HUES48 (cell line): ENCODE results near the gene ARRDC5.

Source experiments
- H3K27ac ChIP-seq: one replicate; pipeline ENCODE4 v1.7.0; 2013; ENCODE audit warnings: low read depth, low read length, inconsistent platforms
- H3K27me3 ChIP-seq: 2 replicates; pipeline ENCODE4 v1.6.1; 2013; ENCODE audit warnings: mild to moderate bottlenecking, low read length; ENCODE audit not compliant: control insufficient read depth, insufficient read depth
- H3K36me3 ChIP-seq: 2 replicates; pipeline ENCODE4 v1.6.1; 2013; ENCODE audit warnings: low read length; ENCODE audit not compliant: control insufficient read depth, insufficient read depth
- H3K4me1 ChIP-seq: 2 replicates; pipeline ENCODE4 v1.6.1; 2013; ENCODE audit warnings: mild to moderate bottlenecking, low read length; ENCODE audit not compliant: control insufficient read depth, insufficient read depth
- H3K4me3 ChIP-seq: 2 replicates; pipeline ENCODE4 v1.5.1; 2013; ENCODE audit warnings: mild to moderate bottlenecking, low read depth, low read length
- H3K9ac ChIP-seq: 2 replicates; pipeline ENCODE4 v1.6.1; 2013; ENCODE audit warnings: mild to moderate bottlenecking, low read depth, low read length, moderate library complexity
- H3K9me3 ChIP-seq: 2 replicates; pipeline ENCODE4 v1.6.1; 2013; ENCODE audit warnings: low read length; ENCODE audit not compliant: control insufficient read depth, insufficient read depth

ARRDC5 gene

GRCh38 chr19:4923276-4923747, 20.6 kb upstream of the ARRDC5 start:
- H3K9me3 ChIP-seq: no peaks in the 10 kb centered on the region
- H3K9ac ChIP-seq: no peak overlapping the region
- H3K27me3 ChIP-seq: no peaks in the 10 kb centered on the region
- H3K27ac ChIP-seq: no peak overlapping the region
- H3K4me3 ChIP-seq: no peak overlapping the region
- H3K4me1 ChIP-seq: peaks cover 9% of the 10 kb centered on the region; the same call in 1 of the 2 replicates
- peaks cover 29% of the 10 kb centered on the region for H3K36me3 ChIP-seq

DNA sequence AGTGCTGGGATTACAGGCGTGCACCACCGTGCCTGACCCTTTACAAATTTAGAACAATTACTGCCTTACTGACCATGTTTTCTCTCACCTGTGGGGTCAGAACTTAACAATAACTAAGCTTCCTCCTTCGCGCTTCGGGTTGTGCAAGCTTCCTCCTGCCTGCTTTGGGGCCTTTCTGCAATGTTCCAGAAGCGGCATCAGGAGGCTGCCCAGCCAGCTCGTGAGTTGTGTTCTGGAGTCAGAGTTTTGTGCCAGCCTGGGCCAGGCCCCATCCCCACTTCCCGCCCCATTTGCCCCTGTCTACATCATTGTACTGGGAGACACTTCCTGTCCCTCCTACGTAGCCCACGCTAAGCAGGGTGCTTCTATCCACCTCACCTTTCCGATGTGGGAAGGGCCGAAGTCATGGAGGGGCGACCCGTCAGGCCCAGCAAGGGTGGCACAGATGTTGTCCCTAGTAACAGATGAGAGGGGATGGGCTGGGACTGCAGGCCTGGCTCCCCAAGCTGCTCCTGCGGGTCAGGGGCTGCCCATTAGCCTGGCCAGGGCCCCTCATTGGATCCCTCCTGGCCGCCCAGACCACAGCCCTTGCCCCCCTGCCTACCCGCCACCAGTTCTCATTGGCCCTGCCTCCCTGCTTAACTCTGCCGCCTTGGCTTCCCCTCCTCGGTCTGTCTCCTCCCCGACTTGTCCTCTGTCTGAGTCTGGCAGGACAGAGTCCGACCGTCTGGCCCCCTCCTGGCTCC, 20.0 kb upstream of the ARRDC5 start:
- no peak overlapping the region for H3K27ac ChIP-seq

DNA sequence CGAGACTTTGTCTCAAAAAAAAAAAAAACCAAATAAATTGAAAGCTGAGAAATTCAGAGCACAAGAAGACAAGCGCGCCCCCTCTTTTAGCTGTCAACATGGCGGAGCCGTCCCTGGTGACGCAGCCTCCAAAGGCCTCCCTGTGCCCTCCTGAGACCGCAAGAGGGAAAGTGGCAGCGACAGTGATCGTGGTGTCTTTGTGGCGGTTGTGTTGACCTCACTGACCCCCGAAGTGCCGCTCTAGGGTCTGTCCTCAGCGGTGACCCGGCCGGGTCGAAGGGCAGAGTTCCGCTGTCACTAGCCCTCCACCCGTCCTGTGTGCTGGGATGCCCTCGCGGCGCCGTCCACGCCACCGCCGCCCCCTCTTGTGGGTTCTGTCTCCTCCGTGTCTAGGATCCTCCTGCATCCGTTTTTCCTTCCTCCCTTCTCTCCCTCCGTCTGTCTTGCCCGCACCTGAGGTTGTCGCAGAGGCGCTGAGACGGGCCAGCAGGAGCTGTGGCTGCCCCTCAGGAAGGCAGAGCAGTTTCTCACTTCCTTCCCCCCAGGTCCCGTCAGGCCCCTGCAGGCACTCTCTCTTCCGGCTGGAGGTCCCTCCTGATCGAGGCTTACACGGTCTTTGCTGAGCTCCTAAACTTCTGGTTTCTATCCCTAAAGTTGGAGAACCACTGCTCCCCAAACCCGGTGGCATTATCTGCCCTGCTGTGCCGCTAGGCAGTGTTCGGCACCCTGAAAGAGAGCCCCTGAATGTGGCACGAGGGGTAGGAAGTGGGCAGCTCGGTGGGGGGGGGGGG, 13.8 kb upstream of the ARRDC5 start:
- H3K36me3 ChIP-seq: peaks cover 59% of the 10 kb centered on the region

More for the DNA sequence above, 20.0 kb upstream of the ARRDC5 start:
- Histone ChIP-seq H3K4me3 (no peak overlapping the region), H3K9ac (no peak overlapping the region), H3K36me3 (peaks cover 31% of the 10 kb centered on the region), H3K27me3 (no peaks in the 10 kb centered on the region), H3K9me3 (no peaks in the 10 kb centered on the region), H3K4me1 (peaks cover 4% of the 10 kb centered on the region; the same call in 1 of the 2 replicates)

DNA sequence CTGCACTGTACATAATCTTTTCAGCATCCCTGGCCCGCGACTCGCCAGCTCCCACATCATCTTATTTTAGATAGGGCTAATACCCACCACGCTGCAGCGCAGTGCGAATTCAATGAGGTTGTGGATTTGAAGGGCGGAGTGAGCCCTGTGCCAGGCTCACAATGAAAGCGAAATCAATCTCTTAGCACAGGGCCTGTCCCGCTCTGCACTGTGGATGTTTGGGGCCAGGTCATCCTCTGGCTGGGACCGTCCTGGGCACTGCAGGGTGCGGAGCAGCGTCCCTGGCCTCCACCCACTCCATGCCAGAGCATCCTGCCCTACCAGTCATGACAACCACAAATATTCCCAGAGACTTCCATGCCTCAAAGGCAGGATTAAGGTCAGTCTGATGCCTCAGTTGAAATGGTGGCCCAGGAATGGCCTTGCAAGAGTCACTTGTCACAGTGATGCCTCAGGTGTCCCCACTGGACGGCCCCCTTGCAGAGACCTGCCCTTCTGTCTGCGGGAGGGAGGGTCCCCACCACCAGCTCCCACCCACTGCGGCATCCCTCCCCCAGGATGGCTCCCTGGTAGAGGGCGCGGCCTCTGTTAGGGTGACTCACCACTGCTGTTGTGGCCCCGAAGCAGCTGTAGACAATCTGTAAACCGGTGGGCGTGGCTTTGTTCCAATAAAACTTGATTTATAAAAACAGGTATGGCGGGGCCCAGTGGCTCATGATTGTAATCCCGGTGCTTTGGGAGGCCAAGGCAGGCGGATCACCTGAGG, 12.2 kb upstream of the ARRDC5 start:
- peaks cover 52% of the 10 kb centered on the region for H3K36me3 ChIP-seq
- no peaks in the 10 kb centered on the region for H3K27me3 ChIP-seq
- H3K9me3 ChIP-seq: no peaks in the 10 kb centered on the region
- H3K9ac ChIP-seq: no peak overlapping the region
- peaks cover 6% of the 10 kb centered on the region for H3K4me1 ChIP-seq
- no peak overlapping the region for H3K27ac ChIP-seq
- H3K4me3 ChIP-seq: no peak overlapping the region

More for the DNA sequence above, 13.8 kb upstream of the ARRDC5 start:
- Histone ChIP-seq H3K9me3 (no peaks in the 10 kb centered on the region), H3K4me3 (no peak overlapping the region), H3K27me3 (no peaks in the 10 kb centered on the region), H3K4me1 (no peaks in the 10 kb centered on the region; the same call in 1 of the 2 replicates), H3K27ac (no peak overlapping the region), H3K9ac (no peak overlapping the region)

GRCh38 chr19:4913996-4914735, 11.5 kb upstream of the ARRDC5 start:
- Histone ChIP-seq H3K9me3 (no peaks in the 10 kb centered on the region), H3K27ac (no peak overlapping the region), H3K36me3 (peaks cover 52% of the 10 kb centered on the region), H3K9ac (no peak overlapping the region), H3K4me3 (no peak overlapping the region), H3K27me3 (no peaks in the 10 kb centered on the region), H3K4me1 (peaks cover 6% of the 10 kb centered on the region)

DNA sequence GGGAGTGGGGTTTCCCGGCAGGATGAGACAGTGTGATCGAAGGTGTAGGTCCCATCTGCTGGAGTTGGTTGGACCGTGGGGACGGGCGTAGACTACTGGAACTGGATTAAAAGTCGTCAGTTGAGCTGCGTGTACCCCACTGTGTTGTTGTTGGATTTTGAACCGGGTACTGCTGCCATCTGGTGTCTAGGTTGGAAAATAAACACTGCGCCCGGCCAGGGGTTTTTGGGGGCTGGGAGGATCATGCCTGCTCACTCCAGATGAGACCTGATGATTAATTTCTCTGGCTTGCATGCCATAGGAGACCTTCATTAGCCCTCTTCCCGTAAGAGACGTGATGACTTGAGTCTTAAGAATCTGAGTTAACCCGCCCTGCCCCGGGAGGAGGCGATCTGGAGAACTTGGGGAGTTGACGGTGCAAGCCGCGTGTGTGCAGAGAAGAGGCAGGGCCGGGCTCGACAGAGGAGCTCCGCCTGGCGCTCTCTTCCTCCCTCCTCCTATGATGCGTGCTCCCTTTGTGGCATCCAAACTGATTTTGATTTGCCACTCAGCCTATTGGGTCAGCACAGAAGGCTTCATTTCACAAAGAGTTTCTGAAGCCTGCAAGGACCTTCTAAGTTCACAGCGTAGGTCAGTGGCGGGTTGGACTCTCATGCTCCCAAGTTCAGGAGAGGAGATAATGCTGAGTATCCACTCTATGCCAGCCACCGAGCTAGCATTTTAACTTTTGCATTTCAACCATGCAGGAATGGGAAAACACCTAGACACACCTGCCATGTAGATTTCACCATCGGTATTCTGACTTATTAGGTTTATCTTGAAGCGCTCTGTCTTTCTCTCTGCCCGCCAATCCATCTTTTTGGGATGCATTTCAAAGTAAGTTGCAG, 9.3 kb upstream of the ARRDC5 start:
- peaks cover 11% of the 10 kb centered on the region for H3K4me1 ChIP-seq
- no peak overlapping the region for H3K4me3 ChIP-seq
- peak overlapping the region; percentile 36 for H3K27ac ChIP-seq
- H3K9ac ChIP-seq: no peak overlapping the region
- peaks cover 8% of the 10 kb centered on the region; the same call in 1 of the 2 replicates for H3K27me3 ChIP-seq
- peaks cover 44% of the 10 kb centered on the region for H3K36me3 ChIP-seq
- H3K9me3 ChIP-seq: no peaks in the 10 kb centered on the region

DNA sequence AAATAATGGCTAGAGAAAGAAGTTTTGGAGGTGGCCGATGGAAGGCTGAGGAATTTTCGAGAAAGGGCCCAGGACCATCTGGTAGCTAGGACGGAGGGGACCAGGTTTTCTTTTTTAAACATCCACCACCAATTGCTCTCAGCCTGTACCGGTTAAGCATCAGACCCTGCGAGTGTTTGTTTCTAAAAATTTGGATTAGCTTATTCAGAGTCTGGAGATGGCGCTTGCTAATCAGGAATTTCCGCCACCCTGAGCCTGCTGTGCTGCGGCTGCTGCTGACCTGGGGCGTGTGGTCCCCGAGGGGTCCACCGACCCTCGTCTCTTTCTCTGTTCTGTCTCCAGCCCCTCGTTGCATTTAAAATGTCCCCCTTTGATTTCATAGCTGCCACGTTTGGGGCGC, 8.6 kb upstream of the ARRDC5 start:
- H3K4me3 ChIP-seq: peak overlapping the region; percentile 76; the same call in 1 of the 2 replicates
- H3K9me3 ChIP-seq: no peaks in the 10 kb centered on the region
- H3K4me1 ChIP-seq: peaks cover 11% of the 10 kb centered on the region
- H3K9ac ChIP-seq: no peak overlapping the region
- peaks cover 40% of the 10 kb centered on the region for H3K36me3 ChIP-seq
- peak overlapping the region; percentile 15 for H3K27ac ChIP-seq
- H3K27me3 ChIP-seq: peaks cover 8% of the 10 kb centered on the region; the same call in 1 of the 2 replicates

DNA sequence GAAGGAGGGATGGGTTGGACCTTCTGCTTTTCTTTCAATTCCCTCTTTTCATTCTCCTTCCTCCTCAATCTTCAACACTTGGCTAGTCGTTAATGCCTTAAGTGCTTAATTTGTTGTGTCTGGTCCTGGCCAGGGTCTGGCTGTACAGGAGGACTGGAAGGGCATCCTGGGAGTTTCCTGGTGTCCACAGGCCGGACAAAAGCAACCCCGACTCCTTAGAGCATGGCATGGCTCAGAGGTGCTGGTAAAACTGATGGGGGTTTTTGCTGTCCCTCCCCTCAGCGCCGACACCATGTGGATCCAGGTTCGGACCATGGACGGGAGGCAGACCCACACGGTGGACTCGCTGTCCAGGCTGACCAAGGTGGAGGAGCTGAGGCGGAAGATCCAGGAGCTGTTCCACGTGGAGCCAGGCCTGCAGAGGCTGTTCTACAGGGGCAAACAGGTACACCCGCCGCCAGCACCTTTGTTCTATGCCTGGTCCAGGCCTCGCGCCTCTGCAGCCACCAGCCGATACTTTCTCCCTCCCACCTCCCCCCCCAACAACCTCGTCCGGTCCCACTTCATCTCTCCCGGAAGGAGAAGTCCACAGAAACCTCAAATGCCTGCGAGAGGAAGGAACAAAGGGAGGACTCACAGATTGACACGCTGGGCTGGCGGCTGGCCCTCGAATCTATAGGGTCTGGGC, 8.0 kb upstream of the ARRDC5 start:
- peak overlapping the region; percentile 42 for H3K9ac ChIP-seq
- H3K4me1 ChIP-seq: peaks cover 11% of the 10 kb centered on the region
- H3K27me3 ChIP-seq: peaks cover 8% of the 10 kb centered on the region; the same call in 1 of the 2 replicates
- peaks cover 34% of the 10 kb centered on the region for H3K36me3 ChIP-seq
- peak overlapping the region; percentile 15 for H3K27ac ChIP-seq
- peak overlapping the region; percentile 76 for H3K4me3 ChIP-seq
- no peaks in the 10 kb centered on the region for H3K9me3 ChIP-seq

DNA sequence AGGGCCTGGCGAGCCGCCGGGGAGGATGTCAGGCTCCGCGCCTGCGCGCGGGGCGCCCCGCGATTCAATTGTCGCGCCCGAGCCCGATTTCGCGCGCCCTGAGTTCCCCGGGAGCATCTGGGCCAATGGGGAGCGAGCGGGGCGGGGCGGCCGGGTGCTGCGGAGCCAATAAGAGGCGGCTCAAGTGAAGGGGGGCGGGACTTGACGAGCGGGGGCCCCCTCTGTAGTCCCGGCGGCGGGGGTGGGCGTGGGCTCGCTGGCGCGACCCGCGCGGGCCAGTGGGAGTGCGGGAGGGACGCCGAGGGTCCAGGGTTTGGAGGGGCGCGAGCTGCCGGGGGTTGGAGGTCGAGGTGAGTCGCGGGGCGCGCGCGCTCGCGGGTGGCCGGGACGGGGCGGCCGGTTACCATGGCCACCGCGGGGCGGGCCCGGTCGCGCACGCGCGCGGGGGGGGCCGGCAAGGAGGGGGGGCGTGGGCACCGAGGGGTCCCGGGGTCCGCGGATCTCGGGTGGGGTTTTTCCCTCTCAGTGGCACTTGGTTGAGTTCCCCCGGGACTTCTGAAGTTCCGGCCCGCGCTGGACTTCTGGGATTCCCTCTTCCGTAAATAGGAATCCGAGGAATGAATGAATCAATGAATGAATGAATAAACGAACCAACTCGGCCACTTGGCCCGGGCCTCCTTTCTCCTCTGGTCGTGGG, 7.3 kb upstream of the ARRDC5 start:
- peak overlapping the region; percentile 79 for H3K27ac ChIP-seq
- H3K9ac ChIP-seq: peak overlapping the region; percentile 66
- H3K9me3 ChIP-seq: no peaks in the 10 kb centered on the region
- H3K27me3 ChIP-seq: peaks cover 8% of the 10 kb centered on the region; the same call in 1 of the 2 replicates
- H3K4me3 ChIP-seq: peak overlapping the region; percentile 76
- H3K36me3 ChIP-seq: peaks cover 29% of the 10 kb centered on the region
- peaks cover 11% of the 10 kb centered on the region for H3K4me1 ChIP-seq
